GM12878 (cell line): ENCODE results near the gene TRAPPC3L. TPM values are rescaled to one million over a fixed set of nuclear protein-coding genes. Genes with fewer than 3 reads are reported as not detected.

Source experiments
- ATAC-seq: fragments of 200-7000 bp; cut with Tn5 transposase; 3 replicates; pipeline ENCODE4 v1.9.1; 2020; ENCODE audit warnings: mild to moderate bottlenecking, moderate library complexity
- BruUV-seq: library from RNA; stranded (reverse); fragments of 400-500 nt; replicated peaks from 2 replicates; lab custom pipeline; 2021; lab: Mats Ljungman, UMichigan
- CTCF ChIA-PET: fragments of 300-600 bp; sonication (Branson Sonifier 250); formaldehyde crosslinking; extraction: SDS; loops from one replicate; lab custom pipeline; 2021; ENCODE audit warnings: inconsistent platforms; lab: Yijun Ruan, JAX
- POLR2A ChIA-PET: fragments of 350-600 bp; formaldehyde crosslinking; extraction: SDS; loops from one replicate; lab custom pipeline; 2021; ENCODE audit warnings: inconsistent platforms; lab: Charles Lee
- RAD21 ChIA-PET: fragments of 300-600 bp; sonication (Branson Sonifier 250); formaldehyde crosslinking; loops from one replicate; lab custom pipeline; 2023; ENCODE audit warnings: antibody characterized with exemption; ENCODE audit not compliant: unreplicated experiment; lab: Charles Lee
- SMC1A ChIA-PET: fragments of 300-600 bp; sonication (Branson Sonifier 250); formaldehyde crosslinking; loops from one replicate; lab custom pipeline; 2023; ENCODE audit not compliant: unreplicated experiment, uncharacterized antibody; lab: Charles Lee
- DNase-seq: peaks from one replicate; pipeline ENCODE4 v3.0.0-alpha.2; 2011; ENCODE audit warnings: low read depth, low spot score
- FAIRE-seq: peaks from 3 replicates; lab custom pipeline; 2011; peaks lifted over from hg19 to GRCh38; lab: Jason Lieb, UNC
- H2AFZ ChIP-seq: 2 replicates; pipeline ENCODE4 v1.6.0; 2011; ENCODE audit warnings: low read depth, low read length, control low read depth; ENCODE audit not compliant: control insufficient read depth
- H3K27ac ChIP-seq: 2 replicates; pipeline ENCODE4 v1.5.1; 2011; ENCODE audit warnings: control low read depth; ENCODE audit not compliant: control insufficient read depth, insufficient read depth
- H3K27me3 ChIP-seq, 2 experiments: replicated peaks in 1 of 2; 2 replicates each; pipeline versions ENCODE4 v1.6.0 to v1.6.1; 2011; ENCODE audit warnings: low read length in 1 of 2; ENCODE audit not compliant: control insufficient read depth in 2 of 2, insufficient read depth in 2 of 2
- H3K36me3 ChIP-seq, 2 experiments: 2 replicates each; pipeline ENCODE4 v1.5.1; 2011; ENCODE audit warnings: low read length in 1 of 2; ENCODE audit not compliant: control insufficient read depth in 2 of 2, insufficient read depth in 2 of 2
- H3K4me1 ChIP-seq: 2 replicates; pipeline ENCODE4 v1.6.1; 2011; ENCODE audit warnings: mild to moderate bottlenecking, low read length, moderate library complexity, mixed read lengths; ENCODE audit not compliant: control insufficient read depth, insufficient read depth
- H3K4me2 ChIP-seq: 2 replicates; pipeline ENCODE4 v1.6.0; 2011; ENCODE audit warnings: control low read depth; ENCODE audit not compliant: control insufficient read depth, insufficient read depth
- H3K4me3 ChIP-seq: fragments of 200-600 bp; sonication (generic); 2 replicates; pipeline ENCODE4 v1.5.1; 2016
- H3K79me2 ChIP-seq: 2 replicates; pipeline ENCODE4 v1.6.0; 2011; ENCODE audit warnings: low read length; ENCODE audit not compliant: control insufficient read depth, insufficient read depth
- H3K9ac ChIP-seq: 2 replicates; pipeline ENCODE4 v1.8.0; 2011; ENCODE audit warnings: low read length, control low read depth, mixed read lengths; ENCODE audit not compliant: control insufficient read depth, insufficient read depth
- H3K9me3 ChIP-seq: replicated peaks from 3 replicates; pipeline ENCODE4 v1.5.1; 2011; ENCODE audit warnings: mild to moderate bottlenecking, low read length; ENCODE audit not compliant: control insufficient read depth, insufficient read depth
- H4K20me1 ChIP-seq: 2 replicates; pipeline ENCODE4 v1.6.0; 2011; ENCODE audit not compliant: control insufficient read depth, insufficient read depth
- BCL11A ChIP-seq: IDR thresholded peaks from 2 replicates; pipeline ENCODE4 v1.6.1; 2011; ENCODE audit warnings: low read depth, low read length
- CHD2 ChIP-seq: IDR thresholded peaks from 2 replicates; pipeline ENCODE4 v1.6.1; 2011; ENCODE audit warnings: low read depth, low read length, improper control_type of control experiment, borderline replicate concordance
- CUX1 ChIP-seq: IDR thresholded peaks from 2 replicates; pipeline ENCODE4 v1.6.1; 2012; ENCODE audit warnings: improper control_type of control experiment, low read depth, low read length; ENCODE audit not compliant: insufficient replicate concordance
- JUND ChIP-seq: IDR thresholded peaks from 2 replicates; pipeline ENCODE4 v1.6.1; 2012; ENCODE audit warnings: low read depth, mild to moderate bottlenecking, low read length, improper control_type of control experiment, moderate library complexity
- KLF5 ChIP-seq: fragments of 450-650 bp; IDR thresholded peaks from 2 replicates; pipeline ENCODE4 v1.6.1; 2014; ENCODE audit warnings: mild to moderate bottlenecking; ENCODE audit not compliant: partially characterized antibody
- MTA3 ChIP-seq: IDR thresholded peaks from 2 replicates; pipeline ENCODE4 v1.6.1; 2012; ENCODE audit warnings: low read length, inconsistent platforms, borderline replicate concordance
- NKRF ChIP-seq: fragments of 450-650 bp; conservative IDR thresholded peaks from 2 replicates; pipeline ENCODE4 v1.6.1; 2017; ENCODE audit warnings: mild to moderate bottlenecking, moderate library complexity
- TCF3 ChIP-seq: IDR thresholded peaks from 2 replicates; pipeline ENCODE4 v1.6.1; 2012; ENCODE audit warnings: low read depth, mild to moderate bottlenecking, low read length, borderline replicate concordance; ENCODE audit not compliant: insufficient read depth
- USF1 ChIP-seq: IDR thresholded peaks from 2 replicates; pipeline ENCODE4 v1.6.1; 2011; ENCODE audit warnings: borderline replicate concordance, low read depth, mild to moderate bottlenecking, moderate library complexity, mixed read lengths, low read length; ENCODE audit not compliant: insufficient read depth; ENCODE audit errors: extremely low read length
- WGBS: methylation state at CpG from one replicate; pipeline ENCODE4 v1.1.6; 2016; ENCODE audit warnings: low lambda C conversion rate; ENCODE audit not compliant: insufficient replicate concordance, insufficient coverage; ENCODE audit errors: missing lambda C conversion rate; 5-methylcytosine and 5-hydroxymethylcytosine counted together
- in situ Hi-C: fragments of 300-500 bp; cut with MboI; formaldehyde crosslinking; loops from 9 replicates; pipeline ENCODE4 v1.14.3; 2018; ENCODE audit warnings: mixed read lengths
- intact Hi-C: fragments of 100-400 bp; cut with micrococcal nuclease; formaldehyde crosslinking; loops from one replicate; pipeline ENCODE4 v1.14.2; 2022; ENCODE audit not compliant: unreplicated experiment
- polyA plus RNA-seq, 11 experiments: library from polyadenylated mRNA; depleted of rRNA in 4 of 11; unstranded in 6 of 11; stranded (reverse) in 5 of 11; fragments of >200 nt; fragmentation: Nextera tagmentation in 4 of 11; fragmentation: Illumina TruSeq in 1 of 11; extraction: Ambion mirVana in 4 of 11; extraction: Trizol in 1 of 11; gene quantifications; 1 replicate in 1 of 11; 2 replicates in 10 of 11; pipeline versions ENCODE4 v1.2.1 to v1.2.3, GENCODE V29; 2011 to 2016; ENCODE audit warnings: inconsistent platforms in 2 of 11, missing spikeins in 2 of 11, low read depth in 1 of 11
- total RNA-seq, 4 experiments: library from RNA; depleted of rRNA in 3 of 4; stranded (reverse); fragments of >200 nt in 3 of 4; fragmentation: Illumina TruSeq in 1 of 4; extraction: Trizol in 1 of 4; gene quantifications; 2 replicates each; pipeline versions ENCODE4 v1.2.1 to v1.2.3, GENCODE V29; 2013 to 2021

Gene TRAPPC3L
- total and polyA plus RNA-seq, 10 of the 15 experiments (the other 5 are each of a cell fraction or from before 2014, with no cell fraction given) = not detected

DNA sequence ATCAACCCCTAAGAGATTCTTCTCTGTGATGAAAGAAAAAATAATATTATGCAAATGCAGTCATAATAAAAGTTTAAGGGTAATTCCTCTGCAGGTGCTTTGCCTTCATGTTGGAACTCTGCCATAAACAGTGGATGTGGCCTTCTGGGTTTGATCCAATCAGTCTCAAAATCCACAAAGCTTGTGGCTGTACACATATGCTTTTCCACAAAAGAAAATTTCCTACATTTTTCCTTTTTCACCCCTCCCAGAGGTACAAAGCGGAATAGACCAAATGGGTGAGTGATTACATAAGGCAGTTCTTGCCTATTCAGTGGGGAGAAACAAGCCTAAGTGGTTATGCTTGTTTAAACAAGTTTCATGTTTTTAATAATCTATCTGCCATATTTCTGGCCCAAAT, 17.4 kb downstream of the TRAPPC3L start:
- ChIA-PET CTCF (interaction anchor here (1.4 to 1.8 kb wide), 3 partner anchors 13 to 259 kb away, joined by 4 to 6 read pairs (median 5); no protein-coding TSS in a partner anchor), SMC1A (no interaction called here), POLR2A (no interaction called here), RAD21 (no interaction called here)
- no peaks in the 10 kb centered on the region for H3K9me3 ChIP-seq
- ATAC-seq (no peak), FAIRE-seq (no peak), DNase-seq (no peak)
- no peaks in the 10 kb centered on the region for H4K20me1 ChIP-seq
- H3K27me3 ChIP-seq = no peaks in the 10 kb centered on the region; a peak in 1 of 4 replicates
- no peak overlapping the region for H3K27ac ChIP-seq
- no peaks in the 10 kb centered on the region for H3K4me1 ChIP-seq
- no peaks in the 10 kb centered on the region for H3K79me2 ChIP-seq
- BruUV-seq = no TSS peak
- H2AFZ ChIP-seq = no peak overlapping the region
- H3K9ac ChIP-seq = no peak overlapping the region
- H3K4me2 ChIP-seq = no peak overlapping the region
- TF ChIP-seq JUND (no peak), CUX1 (no peak), TCF3 (no peak), MTA3 (no peak), KLF5 (no peak), BCL11A (no peak), CHD2 (no peak), USF1 (no peak), NKRF (no peak)
- no peak overlapping the region for H3K4me3 ChIP-seq
- in situ Hi-C loops (no loop called here), intact Hi-C loops (no loop called here)
- H3K36me3 ChIP-seq = no peaks in the 10 kb centered on the region
- 0% methylated on average over 1 of the region's 1 CpG for WGBS
